ENCODE results near the gene GRK6. TPM values are rescaled to one million over a fixed set of nuclear protein-coding genes. Genes with fewer than 3 reads are reported as not detected.
A peak's percentile ranks its signal among the peaks of the same experiment; 100 is the strongest.

The GRK6 gene
- total and polyA plus RNA-seq, 9 of the 15 experiments (the other 6 are each of a cell fraction or from before 2014, with no cell fraction given): 0.63 to 122 (median 44.5) TPM

DNA sequence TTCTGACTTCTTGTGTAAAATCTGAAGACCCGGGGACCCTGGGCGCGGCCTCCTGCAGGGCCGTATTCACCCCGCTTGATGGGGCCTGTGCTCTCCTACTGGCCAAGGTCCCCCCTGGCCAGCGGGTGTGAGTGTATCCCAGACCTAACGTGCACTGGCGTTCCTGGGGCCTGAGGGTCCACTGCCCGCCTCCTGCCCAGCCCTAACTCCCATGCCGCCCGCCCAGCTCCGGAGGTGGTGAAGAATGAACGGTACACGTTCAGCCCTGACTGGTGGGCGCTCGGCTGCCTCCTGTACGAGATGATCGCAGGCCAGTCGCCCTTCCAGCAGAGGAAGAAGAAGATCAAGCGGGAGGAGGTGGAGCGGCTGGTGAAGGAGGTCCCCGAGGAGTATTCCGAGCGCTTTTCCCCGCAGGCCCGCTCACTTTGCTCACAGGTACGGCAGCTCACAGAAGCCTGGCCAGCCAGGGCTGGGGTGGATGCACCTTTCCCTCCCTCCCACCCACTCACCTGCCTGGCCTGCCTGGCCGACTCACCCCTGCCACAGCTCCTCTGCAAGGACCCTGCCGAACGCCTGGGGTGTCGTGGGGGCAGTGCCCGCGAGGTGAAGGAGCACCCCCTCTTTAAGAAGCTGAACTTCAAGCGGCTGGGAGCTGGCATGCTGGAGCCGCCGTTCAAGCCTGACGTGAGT, 9.5 kb downstream of the GRK6 start:
- 0 out of 2 replicates have a peak, but pooled peaks cover 3% of the 10 kb centered on the region for H4K20me1 ChIP-seq (replicated peaks; ENCODE audit: control insufficient read depth, insufficient read depth, low read length)

DNA sequence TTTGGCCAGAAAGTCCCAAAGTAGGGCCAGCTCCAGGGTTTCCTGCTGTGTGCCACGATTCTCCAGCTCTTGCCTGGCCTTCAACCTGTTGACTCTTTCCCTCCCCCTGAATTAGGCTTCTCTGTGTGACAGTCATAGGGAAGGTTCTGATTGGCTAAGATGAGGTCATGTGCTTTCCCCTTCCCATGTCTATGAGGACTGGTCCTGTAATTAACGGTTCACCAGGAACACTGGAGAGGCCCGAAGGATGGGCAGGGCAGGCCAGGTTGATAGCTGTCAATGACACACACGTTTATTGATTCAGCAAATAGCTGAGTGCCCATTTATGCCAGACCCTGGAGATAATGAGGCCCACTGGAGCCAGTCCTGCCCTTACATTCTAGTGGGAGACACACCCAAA, 11.1 kb downstream of the GRK6 start:
- no peaks in the 10 kb centered on the region for H3K27me3 ChIP-seq (ENCODE audit: control insufficient read depth in 2 of 2, insufficient read depth in 2 of 2, low read length in 2 of 2)
- DNase-seq (ENCODE audit: extremely low read depth in 1 of 4, low spot score in 3 of 4) (peak in 2 of 4 experiments; percentile 41 to 48), ATAC-seq (peak; percentile 7; the same call in 2 of the 3 replicates), FAIRE-seq (no peak)
- no peak overlapping the region for H3K27ac ChIP-seq (ENCODE audit: extremely low read depth, low read depth, low read length)
- H3K4me3 ChIP-seq: no peak overlapping the region
- H3K9ac ChIP-seq (ENCODE audit: insufficient read depth in 1 of 2, low read depth in 2 of 2, low read length in 2 of 2): no peak overlapping the region
- H3K9me3 ChIP-seq (replicated peaks; ENCODE audit: control insufficient read depth, insufficient read depth, low read depth, low read length): no peaks in the 10 kb centered on the region
- no peaks in the 10 kb centered on the region for H3K9me1 ChIP-seq (ENCODE audit: control insufficient read depth, insufficient read depth, low read length)
- H3K4me1 ChIP-seq (replicated peaks in 1 of 2; ENCODE audit: control insufficient read depth in 2 of 2, insufficient read depth in 2 of 2, low read length in 2 of 2): peaks cover 0 to 31% of the 10 kb centered on the region in 2 experiments; a peak in 2 of 5 replicates
- H3K4me2 ChIP-seq (ENCODE audit: insufficient read depth, low read length): no peak overlapping the region
- in situ Hi-C loops (cut with MboI) (no loop called here), intact Hi-C loops (cut with micrococcal nuclease) (no loop called here)
- peaks cover 96% of the 10 kb centered on the region; the same call in 2 of the 3 replicates for H3K36me3 ChIP-seq (ENCODE audit: control insufficient read depth, insufficient read depth, low read length)
- 0 out of 2 replicates have a peak, but pooled peaks cover 3% of the 10 kb centered on the region for H4K20me1 ChIP-seq (replicated peaks; ENCODE audit: control insufficient read depth, insufficient read depth, low read length)
- WGBS (ENCODE audit: insufficient coverage, low coverage, missing lambda C conversion rate): 81% methylated on average over 4 of the region's 4 CpGs
- ChIA-PET CTCF (ENCODE audit: low intra/inter-chr PET ratio) (no interaction called here), POLR2A (interaction anchor here (0.7 to 2.2 kb wide), 8 partner anchors 9 to 129 kb away, joined by 3 to 16 read pairs (median 3); partner anchors contain the start of genes GRK6 and PRR7)
- no peak overlapping the region for H2AFZ ChIP-seq (ENCODE audit: low read depth, low read length)
- H3K79me2 ChIP-seq (ENCODE audit: control insufficient read depth, insufficient read depth, low read length): no peaks in the 10 kb centered on the region
- BruUV-seq (replicated peaks): TSS peak; percentile 19
- TF ChIP-seq, protein P1, sequence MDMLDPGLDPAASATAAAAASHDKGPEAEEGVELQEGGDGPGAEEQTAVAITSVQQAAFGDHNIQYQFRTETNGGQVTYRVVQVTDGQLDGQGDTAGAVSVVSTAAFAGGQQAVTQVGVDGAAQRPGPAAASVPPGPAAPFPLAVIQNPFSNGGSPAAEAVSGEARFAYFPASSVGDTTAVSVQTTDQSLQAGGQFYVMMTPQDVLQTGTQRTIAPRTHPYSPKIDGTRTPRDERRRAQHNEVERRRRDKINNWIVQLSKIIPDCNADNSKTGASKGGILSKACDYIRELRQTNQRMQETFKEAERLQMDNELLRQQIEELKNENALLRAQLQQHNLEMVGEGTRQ (CRISPR knock-in tag; IDR thresholded peaks at IDR 0.05): peak; percentile 26; the same call in 1 of the 2 replicates
- TF ChIP-seq ZKSCAN1 (IDR thresholded peaks at IDR 0.05; ENCODE audit: low read depth, low read length) (no peak), NFYB (IDR thresholded peaks at IDR 0.05; ENCODE audit: extremely low read depth, insufficient read length) (peak; percentile 34), U2AF2 (optimal IDR thresholded peaks at IDR 0.05; ENCODE audit: low read depth, low read length) (no peak), ZNF282 (CRISPR knock-in tag; IDR thresholded peaks at IDR 0.05) (no peak), ZEB2 (IDR thresholded peaks at IDR 0.05) (no peak), SMARCB1 (IDR thresholded peaks at IDR 0.05; ENCODE audit: insufficient read length, low read depth) (no peak), MCM3 (IDR thresholded peaks at IDR 0.05) (no peak), ZNF696 (CRISPR knock-in tag; conservative IDR thresholded peaks at IDR 0.05) (no peak), ZNF263 (CRISPR knock-in tag; IDR thresholded peaks at IDR 0.05; ENCODE audit: borderline replicate concordance) (no peak), ZBTB1 (CRISPR knock-in tag; IDR thresholded peaks at IDR 0.05; ENCODE audit: borderline replicate concordance, low read depth) (no peak)
- TF ChIP-seq, protein P2, sequence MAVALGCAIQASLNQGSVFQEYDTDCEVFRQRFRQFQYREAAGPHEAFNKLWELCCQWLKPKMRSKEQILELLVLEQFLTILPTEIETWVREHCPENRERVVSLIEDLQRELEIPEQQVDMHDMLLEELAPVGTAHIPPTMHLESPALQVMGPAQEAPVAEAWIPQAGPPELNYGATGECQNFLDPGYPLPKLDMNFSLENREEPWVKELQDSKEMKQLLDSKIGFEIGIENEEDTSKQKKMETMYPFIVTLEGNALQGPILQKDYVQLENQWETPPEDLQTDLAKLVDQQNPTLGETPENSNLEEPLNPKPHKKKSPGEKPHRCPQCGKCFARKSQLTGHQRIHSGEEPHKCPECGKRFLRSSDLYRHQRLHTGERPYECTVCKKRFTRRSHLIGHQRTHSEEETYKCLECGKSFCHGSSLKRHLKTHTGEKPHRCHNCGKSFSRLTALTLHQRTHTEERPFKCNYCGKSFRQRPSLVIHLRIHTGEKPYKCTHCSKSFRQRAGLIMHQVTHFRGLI (CRISPR knock-in tag; IDR thresholded peaks at IDR 0.05): no peak

More for the DNA sequence above, 9.5 kb downstream of the GRK6 start:
- FAIRE-seq: no peak
- Histone ChIP-seq H3K4me2 (ENCODE audit: insufficient read depth, low read length) (no peak overlapping the region), H2AFZ (ENCODE audit: low read depth, low read length) (no peak overlapping the region), H3K4me1 (replicated peaks in 1 of 2; ENCODE audit: control insufficient read depth in 2 of 2, insufficient read depth in 2 of 2, low read length in 2 of 2) (peaks cover 0 to 32% of the 10 kb centered on the region in 2 experiments; a peak in 2 of 5 replicates), H3K79me2 (ENCODE audit: control insufficient read depth, insufficient read depth, low read length) (peaks cover 6% of the 10 kb centered on the region; the same call in 1 of the 3 replicates), H3K4me3 (no peak overlapping the region), H3K27ac (ENCODE audit: extremely low read depth, low read depth, low read length) (no peak overlapping the region), H3K9me3 (replicated peaks; ENCODE audit: control insufficient read depth, insufficient read depth, low read depth, low read length) (no peaks in the 10 kb centered on the region), H3K9me1 (ENCODE audit: control insufficient read depth, insufficient read depth, low read length) (no peaks in the 10 kb centered on the region), H3K36me3 (ENCODE audit: control insufficient read depth, insufficient read depth, low read length) (peaks cover 96% of the 10 kb centered on the region; the same call in 2 of the 3 replicates), H3K27me3 (ENCODE audit: control insufficient read depth in 2 of 2, insufficient read depth in 2 of 2, low read length in 2 of 2) (no peaks in the 10 kb centered on the region), H3K9ac (ENCODE audit: insufficient read depth in 1 of 2, low read depth in 2 of 2, low read length in 2 of 2) (no peak overlapping the region)
- POLR2A ChIA-PET: interaction anchor here (0.7 to 2.2 kb wide), 7 partner anchors 8 to 309 kb away, joined by 3 to 16 read pairs (median 5); partner anchors contain the start of genes GRK6 and PRR7
- no peak for ATAC-seq
- peak; percentile 68 for TF ChIP-seq POLR2G (IDR thresholded peaks at IDR 0.05; ENCODE audit: low read depth, low read length)
- no peak for TF ChIP-seq SETDB1 (IDR thresholded peaks at IDR 0.05; ENCODE audit: low read length)
- no peak for TF ChIP-seq THRAP3 (IDR thresholded peaks at IDR 0.05; ENCODE audit: borderline replicate concordance)
- peak; percentile 68 for TF ChIP-seq RBFOX2 (IDR thresholded peaks at IDR 0.05; ENCODE audit: low read depth, low read length)
- in situ Hi-C loops (cut with MboI) (no loop called here), intact Hi-C loops (cut with micrococcal nuclease) (no loop called here)
- DNase-seq (ENCODE audit: extremely low read depth in 1 of 4, low spot score in 3 of 4): no peak
- no TSS peak for BruUV-seq (replicated peaks)
- 97% methylated on average over 31 of the region's 37 CpGs for WGBS (ENCODE audit: insufficient coverage, low coverage, missing lambda C conversion rate)
- CTCF ChIA-PET (ENCODE audit: low intra/inter-chr PET ratio): no interaction called here

All from K562 (cell line).